ENCODE measurements around the gene IL17RA. TPM values are rescaled to one million over a fixed set of nuclear protein-coding genes. Genes with fewer than 3 reads are reported as not detected.

IL17RA gene
- total RNA-seq, 1 experiment from 2014 or later = 11.7 TPM

DNA sequence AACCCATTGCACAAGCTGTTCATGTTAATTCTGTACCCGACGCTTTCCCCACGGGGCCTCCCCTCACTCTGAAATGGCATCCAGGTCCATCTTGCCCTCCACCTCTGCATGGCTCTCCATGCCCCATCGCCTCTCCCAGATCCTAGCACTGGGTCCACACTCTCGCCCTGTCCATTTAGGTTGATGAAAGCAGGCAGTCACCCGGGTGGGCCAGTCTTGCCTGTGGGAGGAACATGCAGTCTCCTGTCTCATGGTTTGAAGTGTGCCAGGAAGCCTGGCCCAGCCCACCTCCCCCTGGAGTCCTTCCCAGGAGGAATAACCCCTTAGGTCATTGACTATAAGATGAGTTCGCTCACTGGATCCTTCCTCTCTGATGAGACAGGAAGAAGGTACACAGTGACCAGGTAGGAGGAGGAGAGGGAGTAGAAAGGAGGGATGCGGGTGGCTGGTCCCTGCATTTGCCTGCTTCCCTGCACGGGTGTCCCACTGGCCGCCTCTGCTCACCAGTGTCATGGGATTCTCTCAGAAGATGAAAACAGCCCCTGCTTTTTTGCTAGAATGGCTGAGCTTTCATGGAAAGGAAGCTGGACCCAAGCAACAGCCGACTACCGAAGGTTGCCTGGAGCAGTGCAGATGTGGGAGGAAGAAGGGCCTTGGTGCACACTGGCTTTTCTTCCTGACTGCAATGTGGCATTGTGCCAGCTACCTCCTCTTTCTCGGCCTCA lies 29.5 kb downstream of the IL17RA start:
- ChIA-PET POLR2A (no interaction called here), CTCF (no interaction called here)
- Histone ChIP-seq H3K4me3 (ENCODE audit: low read depth in 2 of 2, low read length in 2 of 2) (no peak overlapping the region), H3K27ac (ENCODE audit: low read length) (no peak overlapping the region), H3K36me3 (ENCODE audit: control insufficient read depth, insufficient read depth, low read length) (no peaks in the 10 kb centered on the region), H3K9me3 (ENCODE audit: control insufficient read depth, insufficient read depth, low read depth, low read length) (no peaks in the 10 kb centered on the region), H3K4me1 (ENCODE audit: control insufficient read depth, insufficient read depth, low read length) (no peaks in the 10 kb centered on the region), H3K27me3 (ENCODE audit: control insufficient read depth, insufficient read depth, low read length) (no peaks in the 10 kb centered on the region)
- BruUV-seq (replicated peaks) = no TSS peak
- in situ Hi-C loops (cut with HindIII; ENCODE audit: low pct_unique_long_range_greater_than_20kb, low sequenced_read_pairs) = no loop called here
- TF ChIP-seq, protein P1, sequence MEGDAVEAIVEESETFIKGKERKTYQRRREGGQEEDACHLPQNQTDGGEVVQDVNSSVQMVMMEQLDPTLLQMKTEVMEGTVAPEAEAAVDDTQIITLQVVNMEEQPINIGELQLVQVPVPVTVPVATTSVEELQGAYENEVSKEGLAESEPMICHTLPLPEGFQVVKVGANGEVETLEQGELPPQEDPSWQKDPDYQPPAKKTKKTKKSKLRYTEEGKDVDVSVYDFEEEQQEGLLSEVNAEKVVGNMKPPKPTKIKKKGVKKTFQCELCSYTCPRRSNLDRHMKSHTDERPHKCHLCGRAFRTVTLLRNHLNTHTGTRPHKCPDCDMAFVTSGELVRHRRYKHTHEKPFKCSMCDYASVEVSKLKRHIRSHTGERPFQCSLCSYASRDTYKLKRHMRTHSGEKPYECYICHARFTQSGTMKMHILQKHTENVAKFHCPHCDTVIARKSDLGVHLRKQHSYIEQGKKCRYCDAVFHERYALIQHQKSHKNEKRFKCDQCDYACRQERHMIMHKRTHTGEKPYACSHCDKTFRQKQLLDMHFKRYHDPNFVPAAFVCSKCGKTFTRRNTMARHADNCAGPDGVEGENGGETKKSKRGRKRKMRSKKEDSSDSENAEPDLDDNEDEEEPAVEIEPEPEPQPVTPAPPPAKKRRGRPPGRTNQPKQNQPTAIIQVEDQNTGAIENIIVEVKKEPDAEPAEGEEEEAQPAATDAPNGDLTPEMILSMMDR (IDR thresholded peaks at IDR 0.05) = no peak
- TF ChIP-seq TCF7L2 (IDR thresholded peaks at IDR 0.05; ENCODE audit: low read depth, low read length) (no peak), POLR2AphosphoS5 (IDR thresholded peaks at IDR 0.05; ENCODE audit: low read depth, low read length) (no peak), SIN3A (IDR thresholded peaks at IDR 0.05; ENCODE audit: borderline replicate concordance, insufficient read depth, low read depth, low read length) (no peak)
- TF ChIP-seq, protein P2, sequence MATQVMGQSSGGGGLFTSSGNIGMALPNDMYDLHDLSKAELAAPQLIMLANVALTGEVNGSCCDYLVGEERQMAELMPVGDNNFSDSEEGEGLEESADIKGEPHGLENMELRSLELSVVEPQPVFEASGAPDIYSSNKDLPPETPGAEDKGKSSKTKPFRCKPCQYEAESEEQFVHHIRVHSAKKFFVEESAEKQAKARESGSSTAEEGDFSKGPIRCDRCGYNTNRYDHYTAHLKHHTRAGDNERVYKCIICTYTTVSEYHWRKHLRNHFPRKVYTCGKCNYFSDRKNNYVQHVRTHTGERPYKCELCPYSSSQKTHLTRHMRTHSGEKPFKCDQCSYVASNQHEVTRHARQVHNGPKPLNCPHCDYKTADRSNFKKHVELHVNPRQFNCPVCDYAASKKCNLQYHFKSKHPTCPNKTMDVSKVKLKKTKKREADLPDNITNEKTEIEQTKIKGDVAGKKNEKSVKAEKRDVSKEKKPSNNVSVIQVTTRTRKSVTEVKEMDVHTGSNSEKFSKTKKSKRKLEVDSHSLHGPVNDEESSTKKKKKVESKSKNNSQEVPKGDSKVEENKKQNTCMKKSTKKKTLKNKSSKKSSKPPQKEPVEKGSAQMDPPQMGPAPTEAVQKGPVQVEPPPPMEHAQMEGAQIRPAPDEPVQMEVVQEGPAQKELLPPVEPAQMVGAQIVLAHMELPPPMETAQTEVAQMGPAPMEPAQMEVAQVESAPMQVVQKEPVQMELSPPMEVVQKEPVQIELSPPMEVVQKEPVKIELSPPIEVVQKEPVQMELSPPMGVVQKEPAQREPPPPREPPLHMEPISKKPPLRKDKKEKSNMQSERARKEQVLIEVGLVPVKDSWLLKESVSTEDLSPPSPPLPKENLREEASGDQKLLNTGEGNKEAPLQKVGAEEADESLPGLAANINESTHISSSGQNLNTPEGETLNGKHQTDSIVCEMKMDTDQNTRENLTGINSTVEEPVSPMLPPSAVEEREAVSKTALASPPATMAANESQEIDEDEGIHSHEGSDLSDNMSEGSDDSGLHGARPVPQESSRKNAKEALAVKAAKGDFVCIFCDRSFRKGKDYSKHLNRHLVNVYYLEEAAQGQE (IDR thresholded peaks at IDR 0.05; ENCODE audit: insufficient read depth in 1 of 2, low read depth in 2 of 2, low read length in 1 of 2) = no peak
- ATAC-seq = no peak
- no peak for DNase-seq (ENCODE audit: low read depth, low spot score)
- intact Hi-C loops (cut with micrococcal nuclease; ENCODE audit: unreplicated experiment) = no loop called here

DNA sequence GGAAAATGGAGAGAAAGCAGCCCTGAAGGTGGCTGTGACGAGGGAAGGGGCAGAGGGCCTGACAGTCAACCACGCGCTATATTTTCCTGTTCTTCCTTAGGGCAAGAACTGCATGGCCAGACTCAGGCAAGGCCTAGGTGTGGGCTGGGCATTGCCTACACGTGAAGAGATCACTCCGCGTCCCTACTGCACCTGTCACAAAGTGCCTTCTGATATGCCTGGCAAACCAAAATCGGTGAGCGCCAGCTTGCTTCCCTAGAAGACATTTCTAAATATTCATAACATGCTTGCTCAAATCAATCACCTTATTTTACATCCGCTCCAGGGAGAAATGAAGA lies 30.1 kb downstream of the IL17RA start:
- Histone ChIP-seq H3K27ac (ENCODE audit: low read length) (no peak overlapping the region), H3K4me3 (ENCODE audit: low read depth in 2 of 2, low read length in 2 of 2) (no peak overlapping the region), H3K27me3 (ENCODE audit: control insufficient read depth, insufficient read depth, low read length) (no peaks in the 10 kb centered on the region), H3K9me3 (ENCODE audit: control insufficient read depth, insufficient read depth, low read depth, low read length) (no peaks in the 10 kb centered on the region), H3K4me1 (ENCODE audit: control insufficient read depth, insufficient read depth, low read length) (no peaks in the 10 kb centered on the region), H3K36me3 (ENCODE audit: control insufficient read depth, insufficient read depth, low read length) (no peaks in the 10 kb centered on the region)
- TF ChIP-seq POLR2AphosphoS5 (IDR thresholded peaks at IDR 0.05; ENCODE audit: low read depth, low read length) = no peak
- no peak for TF ChIP-seq SIN3A (IDR thresholded peaks at IDR 0.05; ENCODE audit: borderline replicate concordance, insufficient read depth, low read depth, low read length)
- TF ChIP-seq, protein P1 (IDR thresholded peaks at IDR 0.05) = no peak
- TF ChIP-seq, protein P2 (IDR thresholded peaks at IDR 0.05; ENCODE audit: insufficient read depth in 1 of 2, low read depth in 2 of 2, low read length in 1 of 2) = no peak
- no peak for TF ChIP-seq TCF7L2 (IDR thresholded peaks at IDR 0.05; ENCODE audit: low read depth, low read length)
- in situ Hi-C loops (cut with HindIII; ENCODE audit: low pct_unique_long_range_greater_than_20kb, low sequenced_read_pairs) (no loop called here), intact Hi-C loops (cut with micrococcal nuclease; ENCODE audit: unreplicated experiment) (no loop called here)
- DNase-seq (ENCODE audit: low read depth, low spot score) (no peak), ATAC-seq (no peak)
- BruUV-seq (replicated peaks) = no TSS peak
- CTCF ChIA-PET = no interaction called here
- POLR2A ChIA-PET = no interaction called here

All from Panc1 (cell line).